Neural cell (in vitro differentiated cells): ENCODE results near the gene AFG3L2. TPM values are rescaled to one million over a fixed set of nuclear protein-coding genes. Genes with fewer than 3 reads are reported as not detected.

Experiments
- H2AFZ ChIP-seq: fragments of 200-600, 300-800 bp; sonication (generic), shearing (Covaris generic); 2 replicates; pipeline ENCODE4 v1.6.0; 2014; ENCODE audit warnings: low read depth, mild to moderate bottlenecking, antibody characterized with exemption, low read length, moderate library complexity
- H3F3A ChIP-seq: fragments of 200-600 bp; shearing (Covaris generic); 2 replicates; pipeline ENCODE4 v1.6.1; 2016; ENCODE audit warnings: mild to moderate bottlenecking, moderate library complexity, mixed read lengths, antibody characterized with exemption, low read length; ENCODE audit not compliant: insufficient read depth, poor library complexity, severe bottlenecking
- H3K27ac ChIP-seq: fragments of 200-600, 300-800 bp; sonication (generic), shearing (Covaris generic); 2 replicates; pipeline ENCODE4 v1.5.1; 2014; ENCODE audit warnings: mild to moderate bottlenecking, low read length, moderate library complexity
- H3K27me3 ChIP-seq: fragments of 300-800, 200-600 bp; sonication (generic), shearing (Covaris generic); 2 replicates; pipeline ENCODE4 v1.6.0; 2014; ENCODE audit warnings: mild to moderate bottlenecking, low read depth, low read length, moderate library complexity; ENCODE audit not compliant: insufficient read depth
- H3K36me3 ChIP-seq: fragments of 300-800, 200-600 bp; sonication (generic), shearing (Covaris generic); 2 replicates; pipeline ENCODE4 v1.5.1; 2014; ENCODE audit warnings: mild to moderate bottlenecking, antibody characterized with exemption, low read length, moderate library complexity; ENCODE audit not compliant: insufficient read depth
- H3K4me2 ChIP-seq: fragments of 300-800, 200-600 bp; sonication (generic), shearing (Covaris generic); 2 replicates; pipeline ENCODE4 v1.6.0; 2014; ENCODE audit warnings: mild to moderate bottlenecking, low read length
- H3K4me3 ChIP-seq: fragments of 300-800, 200-600 bp; sonication (generic), shearing (Covaris generic); 2 replicates; pipeline ENCODE4 v1.5.1; 2014; ENCODE audit warnings: mild to moderate bottlenecking, low read length, moderate library complexity
- H3K79me2 ChIP-seq: fragments of 200-600 bp; shearing (Covaris generic); replicated peaks from 2 replicates; pipeline ENCODE4 v1.6.0; 2014; ENCODE audit warnings: mild to moderate bottlenecking, low read length, moderate library complexity; ENCODE audit not compliant: insufficient read depth
- H3K9ac ChIP-seq: fragments of 300-800, 200-600 bp; sonication (generic), shearing (Covaris generic); 2 replicates; pipeline ENCODE4 v1.6.1; 2016; ENCODE audit warnings: mild to moderate bottlenecking, low read length, mixed read lengths
- H3K9me2 ChIP-seq: fragments of 200-600 bp; shearing (Covaris generic); 2 replicates; pipeline ENCODE4 v1.6.1; 2016; ENCODE audit warnings: mild to moderate bottlenecking, low read length, mixed read lengths; ENCODE audit not compliant: insufficient read depth
- H3K9me3 ChIP-seq: fragments of 200-600, 300-800 bp; sonication (generic), shearing (Covaris generic); 2 replicates; pipeline ENCODE4 v1.6.1; 2016; ENCODE audit warnings: mild to moderate bottlenecking, mixed run types, low read length, moderate library complexity, mixed read lengths
- H4K20me1 ChIP-seq: fragments of 200-600 bp; shearing (Covaris generic); 2 replicates; pipeline ENCODE4 v1.6.1; 2016; ENCODE audit warnings: mild to moderate bottlenecking, mixed run types; ENCODE audit not compliant: insufficient read depth
- CTCF ChIP-seq: fragments of 450-650 bp; IDR thresholded peaks from 2 replicates; pipeline ENCODE4 v1.5.1; 2014; ENCODE audit warnings: antibody characterized with exemption, mild to moderate bottlenecking, moderate library complexity; ENCODE audit not compliant: poor library complexity, severe bottlenecking
- EP300 ChIP-seq: fragments of 450-650 bp; conservative IDR thresholded peaks from 2 replicates; pipeline ENCODE4 v1.6.1; 2014; ENCODE audit warnings: antibody characterized with exemption, mild to moderate bottlenecking, moderate library complexity; ENCODE audit not compliant: poor library complexity, severe bottlenecking
- EZH2 ChIP-seq: fragments of 200-600, 300-800 bp; shearing (Covaris generic), sonication (generic); IDR thresholded peaks from 2 replicates; pipeline ENCODE4 v1.6.1; 2014; ENCODE audit warnings: antibody characterized with exemption, low read length, borderline replicate concordance, mild to moderate bottlenecking; ENCODE audit not compliant: insufficient read depth, poor library complexity, severe bottlenecking
- MXI1 ChIP-seq: fragments of 450-650 bp; conservative IDR thresholded peaks from 2 replicates; pipeline ENCODE4 v1.6.1; 2014; ENCODE audit warnings: antibody characterized with exemption, mild to moderate bottlenecking; ENCODE audit not compliant: poor library complexity, severe bottlenecking
- POLR2AphosphoS5 ChIP-seq: IDR thresholded peaks from 2 replicates; pipeline ENCODE4 v1.6.1; 2012
- RAD21 ChIP-seq: fragments of 450-650 bp; conservative IDR thresholded peaks from 2 replicates; pipeline ENCODE4 v1.6.1; 2014; ENCODE audit warnings: antibody characterized with exemption, mild to moderate bottlenecking, moderate library complexity
- REST ChIP-seq: IDR thresholded peaks from 2 replicates; pipeline ENCODE4 v1.6.1; 2012; ENCODE audit warnings: borderline replicate concordance
- SMC3 ChIP-seq: fragments of 450-650 bp; conservative IDR thresholded peaks from 2 replicates; pipeline ENCODE4 v1.6.1; 2014; ENCODE audit warnings: antibody characterized with exemption, mild to moderate bottlenecking, moderate library complexity; ENCODE audit not compliant: poor library complexity
- TAF1 ChIP-seq: IDR thresholded peaks from 2 replicates; pipeline ENCODE4 v1.6.1; 2012; ENCODE audit warnings: low read depth
- polyA plus RNA-seq: library from polyadenylated mRNA; depleted of rRNA; stranded (reverse); fragments of >200 nt; gene quantifications from 2 replicates; pipeline ENCODE4 v1.2.3, GENCODE V29; 2014

The AFG3L2 gene
- polyA plus RNA-seq, 1 donor from 2014 or later: 49.4 TPM

- H3K4me3 ChIP-seq: no peak overlapping the region
- H3K9ac ChIP-seq: no peak overlapping the region
- H3K36me3 ChIP-seq: no peaks in the 10 kb centered on the region
- no peak overlapping the region for H2AFZ ChIP-seq
- no peaks in the 10 kb centered on the region for H3F3A ChIP-seq
- no peaks in the 10 kb centered on the region for H3K27me3 ChIP-seq
- H3K9me2 ChIP-seq: no peaks in the 10 kb centered on the region
- no peak overlapping the region for H3K4me2 ChIP-seq
- no peaks in the 10 kb centered on the region for H3K9me3 ChIP-seq
- H3K27ac ChIP-seq: no peak overlapping the region
- TF ChIP-seq REST: no peak
- no peak for TF ChIP-seq RAD21
- TF ChIP-seq TAF1: no peak
- TF ChIP-seq EZH2: no peak
- no peak for TF ChIP-seq POLR2AphosphoS5
- TF ChIP-seq SMC3: no peak
- TF ChIP-seq MXI1: no peak
- no peak for TF ChIP-seq CTCF
- TF ChIP-seq EP300: no peak
- H4K20me1 ChIP-seq: no peaks in the 10 kb centered on the region
- H3K79me2 ChIP-seq: no peaks in the 10 kb centered on the region
Measured at GRCh38 chr18:12334863-12335262, 42.2 kb downstream of the AFG3L2 start.

- Histone ChIP-seq H3K9me3 (no peaks in the 10 kb centered on the region), H3K9ac (no peak overlapping the region), H3K36me3 (no peaks in the 10 kb centered on the region), H3F3A (no peaks in the 10 kb centered on the region), H3K4me2 (no peak overlapping the region), H3K27me3 (no peaks in the 10 kb centered on the region), H3K9me2 (no peaks in the 10 kb centered on the region), H3K27ac (no peak overlapping the region), H3K79me2 (no peaks in the 10 kb centered on the region), H3K4me3 (no peak overlapping the region), H4K20me1 (no peaks in the 10 kb centered on the region), H2AFZ (no peak overlapping the region)
- TF ChIP-seq CTCF (no peak), EP300 (no peak), POLR2AphosphoS5 (no peak), MXI1 (no peak), REST (no peak), SMC3 (no peak), RAD21 (no peak), TAF1 (no peak), EZH2 (no peak)
Measured at GRCh38 chr18:12334366-12334808, 42.6 kb downstream of the AFG3L2 start.
